Adipocyte (in vitro differentiated cells): ENCODE results near the gene SNX19.

Experiments
- DNase-seq: peaks from one replicate; pipeline ENCODE4 v3.0.0-alpha.2; 2015; ENCODE audit warnings: low read depth
- H3K27me3 ChIP-seq: replicated peaks from 2 replicates; pipeline ENCODE4 v1.7.0; 2013; ENCODE audit warnings: mild to moderate bottlenecking, low read length, moderate library complexity; ENCODE audit not compliant: control insufficient read depth, insufficient read depth
- H3K36me3 ChIP-seq: 2 replicates; pipeline ENCODE4 v1.7.0; 2013; ENCODE audit warnings: low read length, mild to moderate bottlenecking, moderate library complexity; ENCODE audit not compliant: control insufficient read depth, insufficient read depth, severe bottlenecking
- H3K4me1 ChIP-seq: 2 replicates; pipeline ENCODE4 v1.7.0; 2013; ENCODE audit warnings: mild to moderate bottlenecking, low read length, moderate library complexity; ENCODE audit not compliant: control insufficient read depth, insufficient read depth
- H3K4me3 ChIP-seq: 2 replicates; pipeline ENCODE4 v1.7.0; 2013; ENCODE audit warnings: mild to moderate bottlenecking, low read length, moderate library complexity
- H3K9ac ChIP-seq: 2 replicates; pipeline ENCODE4 v1.7.0; 2013; ENCODE audit warnings: mild to moderate bottlenecking, low read length, moderate library complexity
- H3K9me3 ChIP-seq: 2 replicates; pipeline ENCODE4 v1.7.0; 2013; ENCODE audit warnings: mild to moderate bottlenecking, low read length, moderate library complexity; ENCODE audit not compliant: control insufficient read depth

The SNX19 gene

GRCh38 chr11:130882138-130882551 is 34.1 kb downstream of the SNX19 start:
- Histone ChIP-seq H3K4me1 (peaks cover 29% of the 10 kb centered on the region), H3K27me3 (no peaks in the 10 kb centered on the region), H3K9me3 (no peaks in the 10 kb centered on the region), H3K4me3 (no peak overlapping the region), H3K36me3 (peaks cover 95% of the 10 kb centered on the region), H3K9ac (no peak overlapping the region)
- no peak for DNase-seq

- Histone ChIP-seq H3K27me3 (no peaks in the 10 kb centered on the region), H3K36me3 (peaks cover 96% of the 10 kb centered on the region), H3K9ac (no peak overlapping the region), H3K4me3 (no peak overlapping the region), H3K9me3 (no peaks in the 10 kb centered on the region), H3K4me1 (peaks cover 30% of the 10 kb centered on the region)
- no peak for DNase-seq
These were observed 34.7 kb downstream of the SNX19 start for GRCh38 chr11:130881475-130882137.

GRCh38 chr11:130879836-130880235 is 36.4 kb downstream of the SNX19 start:
- Histone ChIP-seq H3K9ac (no peak overlapping the region), H3K36me3 (peaks cover 96% of the 10 kb centered on the region), H3K4me1 (peaks cover 23% of the 10 kb centered on the region), H3K9me3 (no peaks in the 10 kb centered on the region), H3K4me3 (no peak overlapping the region), H3K27me3 (no peaks in the 10 kb centered on the region)
- no peak for DNase-seq

- H3K36me3 ChIP-seq = peaks cover 82% of the 10 kb centered on the region
- H3K9ac ChIP-seq = peak overlapping the region; percentile 38
- H3K9me3 ChIP-seq = no peaks in the 10 kb centered on the region
- peaks cover 39% of the 10 kb centered on the region for H3K4me1 ChIP-seq
- no peaks in the 10 kb centered on the region for H3K27me3 ChIP-seq
- DNase-seq = peak; percentile 57
- no peak overlapping the region for H3K4me3 ChIP-seq
These were observed 39.1 kb downstream of the SNX19 start for GRCh38 chr11:130876931-130877915.

- Histone ChIP-seq H3K4me3 (no peak overlapping the region), H3K27me3 (no peaks in the 10 kb centered on the region), H3K9me3 (no peaks in the 10 kb centered on the region), H3K4me1 (peaks cover 35% of the 10 kb centered on the region), H3K9ac (no peak overlapping the region), H3K36me3 (peaks cover 82% of the 10 kb centered on the region)
- no peak for DNase-seq
These were observed 40.2 kb downstream of the SNX19 start for GRCh38 chr11:130876100-130876499.

- no peak for DNase-seq
- H3K9me3 ChIP-seq = no peaks in the 10 kb centered on the region
- no peak overlapping the region for H3K4me3 ChIP-seq
- H3K4me1 ChIP-seq = peaks cover 35% of the 10 kb centered on the region
- H3K36me3 ChIP-seq = peaks cover 82% of the 10 kb centered on the region
- no peak overlapping the region for H3K9ac ChIP-seq
- H3K27me3 ChIP-seq = no peaks in the 10 kb centered on the region
These were observed 41.2 kb downstream of the SNX19 start for GRCh38 chr11:130874955-130875531.

- Histone ChIP-seq H3K27me3 (no peaks in the 10 kb centered on the region), H3K9ac (no peak overlapping the region), H3K36me3 (peaks cover 79% of the 10 kb centered on the region), H3K4me3 (no peak overlapping the region), H3K9me3 (no peaks in the 10 kb centered on the region), H3K4me1 (peaks cover 35% of the 10 kb centered on the region)
- DNase-seq = peak; percentile 42
These were observed 41.9 kb downstream of the SNX19 start for GRCh38 chr11:130874396-130874795.

GRCh38 chr11:130873761-130874160 is 42.5 kb downstream of the SNX19 start:
- Histone ChIP-seq H3K36me3 (peaks cover 75% of the 10 kb centered on the region), H3K4me3 (peak overlapping the region; percentile 17), H3K9me3 (no peaks in the 10 kb centered on the region), H3K9ac (no peak overlapping the region), H3K27me3 (no peaks in the 10 kb centered on the region), H3K4me1 (peaks cover 35% of the 10 kb centered on the region)
- peak; percentile 47 for DNase-seq

- Histone ChIP-seq H3K9ac (peak overlapping the region; percentile 70), H3K4me3 (peak overlapping the region; percentile 17), H3K36me3 (peaks cover 70% of the 10 kb centered on the region), H3K4me1 (peaks cover 27% of the 10 kb centered on the region), H3K9me3 (no peaks in the 10 kb centered on the region), H3K27me3 (no peaks in the 10 kb centered on the region)
- DNase-seq = peak; percentile 69
These were observed 43.3 kb downstream of the SNX19 start for GRCh38 chr11:130872981-130873380.

GRCh38 chr11:130872513-130872912 is 43.8 kb downstream of the SNX19 start:
- DNase-seq = no peak
- Histone ChIP-seq H3K9ac (peak overlapping the region; percentile 70), H3K4me3 (no peak overlapping the region), H3K9me3 (no peaks in the 10 kb centered on the region), H3K36me3 (peaks cover 66% of the 10 kb centered on the region), H3K27me3 (no peaks in the 10 kb centered on the region), H3K4me1 (peaks cover 23% of the 10 kb centered on the region)

GRCh38 chr11:130872102-130872501 is 44.2 kb downstream of the SNX19 start:
- peaks cover 19% of the 10 kb centered on the region for H3K4me1 ChIP-seq
- no peak for DNase-seq
- H3K9me3 ChIP-seq = no peaks in the 10 kb centered on the region
- peak overlapping the region; percentile 70 for H3K9ac ChIP-seq
- H3K27me3 ChIP-seq = no peaks in the 10 kb centered on the region
- peaks cover 62% of the 10 kb centered on the region for H3K36me3 ChIP-seq
- no peak overlapping the region for H3K4me3 ChIP-seq
